CD4-positive, alpha-beta T cell treated with Interleukin-4 for 4 hours (primary cell): ENCODE results near the gene GPER1.
"Not testable (repeated sequence)": the region's sequence is repeated elsewhere in the genome, so short reads cannot be mapped to it uniquely, and the experiment has no call there.

Source experiments
- DNase-seq: peaks from one replicate; pipeline ENCODE4 v3.0.0-alpha.2; 2020

GPER1 gene

GRCh38 chr7:1071731-1072254 lies 16.1 kb upstream of the GPER1 start:
- DNase-seq = no peak

DNA sequence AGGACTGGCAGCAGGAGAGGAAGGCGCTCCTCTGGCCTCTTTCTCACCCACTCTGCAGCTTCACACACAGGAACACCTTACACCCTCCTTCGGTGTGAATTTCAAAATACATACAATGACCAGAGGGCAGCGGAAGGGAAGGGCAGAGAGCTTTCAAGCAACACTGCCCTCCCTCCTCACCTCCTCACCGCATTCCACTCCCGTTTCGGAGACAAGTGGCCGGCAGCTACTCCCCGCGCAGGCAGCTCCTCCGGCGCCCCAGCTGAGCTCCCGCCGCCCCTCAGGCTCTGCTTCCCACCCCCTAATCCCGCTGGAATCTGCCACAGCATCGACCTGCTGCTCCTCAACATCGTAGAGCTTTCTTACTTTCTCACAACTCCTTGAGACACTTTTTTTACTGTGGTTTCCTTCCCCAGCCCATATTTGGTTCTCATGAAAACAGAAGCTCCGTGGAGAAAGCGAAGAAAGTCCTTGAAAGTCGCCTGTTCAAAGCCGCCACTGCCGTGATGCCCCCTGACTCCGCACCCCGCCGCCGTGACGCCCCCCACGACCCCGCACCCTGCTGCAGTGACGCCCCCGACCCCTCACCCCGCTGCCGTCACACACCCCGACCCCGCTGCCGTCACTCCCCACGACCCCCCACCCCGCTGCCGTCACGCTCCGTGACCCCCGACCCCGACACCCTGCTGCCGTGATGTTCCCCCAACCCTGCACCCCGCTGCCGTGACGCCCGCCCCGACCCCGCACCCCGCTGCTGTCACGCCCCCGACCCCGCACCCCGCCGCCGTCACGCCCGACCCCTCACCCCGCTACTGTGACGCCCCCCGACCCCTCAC lies 14.6 kb upstream of the GPER1 start:
- no peak for DNase-seq

DNA sequence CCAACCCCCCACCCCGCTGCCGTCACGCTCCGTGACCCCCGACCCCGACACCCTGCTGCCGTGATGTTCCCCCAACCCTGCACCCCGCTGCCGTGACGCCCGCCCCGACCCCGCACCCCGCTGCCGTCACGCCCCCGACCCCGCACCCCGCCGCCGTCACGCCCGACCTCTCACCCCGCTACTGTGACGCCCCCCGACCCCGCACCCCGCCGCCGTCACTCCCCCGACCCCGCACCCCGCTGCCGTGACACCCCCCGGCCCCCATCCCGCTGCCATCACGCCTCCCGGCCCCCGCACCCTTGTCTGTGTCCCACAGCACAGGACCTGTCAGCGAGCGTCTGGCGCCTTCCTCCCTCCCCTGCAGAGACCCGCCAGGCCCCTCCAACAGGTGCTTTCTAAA lies 13.9 kb upstream of the GPER1 start:
- DNase-seq = not testable (repeated sequence)

DNA sequence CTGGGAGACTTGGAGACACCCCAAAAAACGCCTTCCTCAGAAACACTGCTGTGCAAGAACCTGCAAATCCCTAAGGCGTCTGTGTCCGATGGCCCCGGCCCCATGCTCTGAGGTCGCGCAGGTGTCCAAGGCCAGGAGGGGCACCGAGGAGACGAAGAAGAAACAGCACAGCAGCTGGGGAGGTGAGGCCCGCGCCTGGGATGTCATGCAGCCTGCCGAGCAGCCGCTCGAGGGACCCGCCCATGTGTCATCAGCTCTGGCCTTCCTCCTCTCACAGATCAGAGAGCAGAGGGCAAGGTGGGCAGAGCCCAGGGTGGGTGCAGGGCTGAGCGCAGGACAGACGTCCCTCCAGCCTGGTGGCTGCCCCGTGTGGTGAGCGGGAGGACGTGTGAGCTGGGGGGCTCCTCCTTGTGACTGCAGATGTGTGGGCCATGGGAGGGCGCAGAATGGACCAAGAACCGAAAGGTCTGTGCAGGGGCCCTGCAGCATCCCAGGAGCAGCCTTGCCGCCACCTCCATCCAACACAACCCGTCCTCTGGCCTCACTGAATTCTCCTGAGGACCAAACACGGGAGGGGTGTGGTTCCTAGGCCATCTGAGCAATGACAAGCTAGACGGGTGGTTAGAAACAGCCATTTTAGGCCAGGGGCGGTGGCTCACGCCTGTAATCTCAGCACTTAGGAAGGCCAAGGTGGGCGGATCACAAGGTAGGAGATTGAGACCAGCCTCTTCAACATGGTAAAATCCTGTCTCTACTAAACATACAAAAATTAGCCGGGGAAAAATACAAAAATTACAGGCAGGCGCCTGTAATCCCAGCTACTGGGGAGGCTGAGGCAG lies 13.1 kb upstream of the GPER1 start:
- DNase-seq = no peak

GRCh38 chr7:1076184-1077072 lies 11.5 kb upstream of the GPER1 start:
- DNase-seq = no peak

DNA sequence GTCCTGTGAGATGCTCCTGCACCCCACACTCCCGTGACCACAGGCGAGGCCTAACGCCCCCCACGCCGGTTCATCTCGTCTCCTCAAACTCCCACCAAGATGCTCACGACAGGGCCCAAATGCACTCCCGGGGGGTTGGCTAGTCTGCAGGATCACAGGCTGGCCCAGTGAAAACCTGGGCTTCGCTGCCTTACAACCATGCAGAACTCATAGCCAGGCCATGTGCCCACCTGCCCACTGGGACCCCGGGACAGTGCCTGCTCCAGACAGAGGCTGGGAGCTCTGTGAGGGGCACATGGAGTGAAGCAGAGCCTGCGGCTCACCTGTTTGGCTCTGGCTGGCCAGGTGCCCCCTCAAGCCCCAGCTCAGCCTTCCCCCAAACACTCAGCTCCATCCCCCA lies 9.4 kb upstream of the GPER1 start:
- DNase-seq = no peak

DNA sequence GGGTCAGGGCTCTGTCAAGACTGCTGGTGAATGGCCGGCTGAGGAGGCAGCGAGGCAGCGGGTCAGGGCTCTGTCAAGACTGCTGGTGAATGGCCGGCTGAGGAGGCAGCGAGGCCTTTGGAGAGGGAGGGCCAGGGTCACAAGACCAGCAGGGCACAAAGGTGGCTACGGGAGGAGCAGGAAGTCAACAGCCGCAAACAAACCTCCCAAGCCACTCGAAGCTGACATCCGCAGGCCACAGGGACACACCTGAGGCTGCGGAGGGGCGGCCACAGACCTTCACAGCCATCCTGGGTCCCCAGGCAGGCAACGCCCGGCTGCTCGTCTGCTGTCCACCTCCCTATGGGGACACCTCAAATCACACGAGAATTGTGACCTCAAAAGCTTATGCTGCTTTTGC lies 8.9 kb upstream of the GPER1 start:
- no peak for DNase-seq

- DNase-seq = no peak
These were observed 8.4 kb upstream of the GPER1 start for GRCh38 chr7:1079546-1079945.

DNA sequence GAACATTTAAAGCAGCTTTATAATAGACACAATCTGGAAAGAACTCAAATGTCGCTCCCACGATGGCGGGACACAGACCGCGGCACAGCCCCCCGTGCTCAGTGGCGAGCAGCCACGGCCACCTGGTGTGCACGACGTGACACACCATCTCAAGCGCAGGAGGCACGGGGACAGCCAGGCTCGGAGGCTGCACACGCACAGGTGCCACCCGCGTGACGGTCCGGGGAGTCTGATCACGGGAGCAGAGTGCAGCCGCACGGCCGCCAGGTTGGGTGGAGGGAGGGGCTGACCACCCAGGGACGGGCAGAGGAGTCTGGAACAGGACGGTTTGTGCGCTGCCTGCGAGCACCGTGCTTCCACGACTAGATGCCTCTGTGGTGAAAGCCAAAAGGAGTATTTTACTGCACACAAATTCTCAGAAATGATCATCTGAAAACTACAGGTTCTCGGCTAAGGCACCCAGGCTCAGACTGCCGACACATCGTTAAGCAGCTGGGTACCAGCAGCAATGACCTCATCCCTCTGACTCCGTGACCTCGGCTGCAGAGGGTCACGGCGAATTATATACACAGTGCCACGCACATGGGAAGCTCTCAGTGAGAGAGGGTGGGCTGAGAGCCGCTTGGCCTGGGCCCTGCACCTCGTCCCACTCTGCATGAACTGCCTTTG lies 7.5 kb upstream of the GPER1 start:
- DNase-seq = no peak

DNA sequence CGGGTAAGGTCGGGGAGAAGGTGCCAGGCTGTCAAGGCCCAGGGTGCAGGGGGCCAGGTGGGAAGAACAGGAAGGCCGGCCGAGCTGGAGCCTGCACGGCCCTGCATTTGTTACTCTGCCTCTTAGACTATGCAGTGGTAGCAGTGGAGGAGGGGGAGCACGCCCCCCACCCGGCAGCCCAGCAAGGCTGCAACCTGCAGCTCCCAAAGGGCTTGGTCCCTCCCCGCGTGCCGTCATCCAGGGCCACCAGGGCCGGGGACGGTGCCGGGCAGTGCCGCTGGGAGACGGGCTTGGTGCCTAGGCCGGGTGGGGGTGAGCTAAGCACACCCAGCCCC lies 7.0 kb upstream of the GPER1 start:
- no peak for DNase-seq

- DNase-seq = no peak
These were observed 6.6 kb upstream of the GPER1 start for GRCh38 chr7:1081336-1081735.

GRCh38 chr7:1081931-1082401 lies 5.9 kb upstream of the GPER1 start:
- no peak for DNase-seq

DNA sequence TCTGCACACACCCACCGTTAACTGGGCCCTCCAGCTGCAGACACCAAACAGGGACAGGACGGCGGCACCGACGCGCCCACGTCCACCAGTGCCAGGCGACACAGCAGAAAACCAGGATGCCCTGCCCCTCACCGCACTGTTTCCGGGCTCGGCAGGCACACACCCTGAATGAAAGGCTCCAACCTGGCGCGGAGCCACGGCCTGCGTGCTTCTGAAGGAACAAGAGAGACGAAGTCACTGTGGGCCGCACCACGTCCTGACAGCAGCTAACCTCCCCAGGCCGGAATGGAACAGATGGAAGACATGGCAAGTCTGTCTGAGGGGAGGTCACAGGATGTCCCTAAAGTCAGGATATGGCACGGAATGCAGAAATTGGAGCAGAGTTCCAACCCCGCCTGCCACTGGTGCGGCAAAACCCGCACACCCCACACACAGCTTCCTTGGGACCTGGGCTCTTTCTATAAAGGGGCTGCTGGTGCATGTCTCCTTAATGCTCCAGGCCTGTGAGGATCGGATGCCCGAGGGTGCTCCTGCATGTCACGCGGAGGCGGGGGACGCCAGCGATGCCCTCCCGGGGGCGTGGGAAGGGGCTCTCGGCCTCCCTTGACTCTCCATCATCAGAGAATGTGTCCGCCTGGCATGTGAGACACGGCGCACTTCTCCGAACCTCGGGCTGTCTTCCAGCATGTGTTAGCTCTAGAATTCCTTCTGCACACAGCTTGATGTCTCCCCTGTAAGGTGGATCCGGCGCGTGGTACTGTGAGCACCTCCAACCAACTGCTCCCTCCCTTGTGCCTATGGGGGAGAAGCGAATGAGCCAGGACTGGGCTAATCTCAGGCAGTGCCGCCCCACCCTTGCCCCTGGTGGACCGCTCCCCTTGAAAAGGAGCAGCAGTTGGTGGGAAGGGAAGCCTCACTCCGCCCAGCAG lies 3.9 kb upstream of the GPER1 start:
- DNase-seq = no peak

- no peak for DNase-seq
These were observed 2.6 kb upstream of the GPER1 start for GRCh38 chr7:1085266-1085665.

GRCh38 chr7:1085910-1086421 lies 1.9 kb upstream of the GPER1 start:
- DNase-seq = no peak

GRCh38 chr7:1086588-1087464 lies 1.1 kb upstream of the GPER1 start:
- DNase-seq = peak; percentile 52

DNA sequence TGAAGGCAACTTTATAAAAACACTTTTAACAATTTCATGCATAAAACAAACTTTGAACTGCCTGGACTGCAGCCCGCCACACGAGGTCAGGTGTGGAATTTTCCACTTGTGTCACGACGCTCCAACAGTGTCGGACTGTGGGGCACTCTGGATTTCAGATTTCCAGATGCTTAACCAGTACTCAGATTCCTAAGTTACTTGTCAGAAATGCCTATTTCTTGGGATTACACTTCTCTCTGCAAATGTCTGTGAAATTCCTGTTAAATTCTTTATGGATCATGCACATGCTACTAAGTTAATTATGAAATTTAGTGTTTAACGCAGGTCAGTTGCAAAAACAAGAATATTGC lies 473 bp upstream of the GPER1 start:
- DNase-seq = no peak

DNA sequence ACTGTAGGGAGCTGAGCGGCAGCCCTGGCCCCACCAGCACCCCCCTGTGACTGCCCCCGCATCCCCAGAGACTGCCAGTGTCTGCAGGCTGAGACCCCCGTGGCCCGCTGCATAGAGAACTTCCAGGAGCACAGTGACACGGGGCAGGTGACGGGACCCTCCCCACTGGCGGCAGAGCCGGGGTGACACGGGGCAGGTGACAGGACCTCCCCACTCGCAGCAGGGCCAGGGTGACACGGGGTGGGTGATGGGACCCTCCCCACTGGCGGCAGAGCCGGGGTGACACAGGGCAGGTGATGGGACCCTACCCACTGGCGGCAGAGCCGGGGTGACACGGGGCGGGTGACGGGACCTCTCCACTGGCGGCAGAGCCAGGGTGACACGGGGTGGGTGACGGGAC lies 2.3 kb downstream of the GPER1 start:
- DNase-seq = no peak

- no peak for DNase-seq
These were observed 3.1 kb downstream of the GPER1 start for GRCh38 chr7:1090686-1091643.
